NCI-H748 treated with DMSO at 0.1 percent for 48 hours (cell line): ENCODE measurements around the gene TMEM98.
A peak's percentile ranks its signal among the peaks of the same experiment; 100 is the strongest.
"Not testable (repeated sequence)": the region's sequence is repeated elsewhere in the genome, so short reads cannot be mapped to it uniquely, and the experiment has no call there.

Experiments used
- DNase-seq: peaks from one replicate; lab custom pipeline; 2025; lab: John Stamatoyannopoulos, UW

Gene TMEM98

GRCh38 chr17:32914181-32914580 is 13.8 kb upstream of the TMEM98 start:
- DNase-seq = no peak

- peak; percentile 2 for DNase-seq
These were observed 12.7 kb upstream of the TMEM98 start for GRCh38 chr17:32915245-32915644.

GRCh38 chr17:32916134-32916533 is 11.8 kb upstream of the TMEM98 start:
- DNase-seq = no peak

- no peak for DNase-seq
These were observed 10.9 kb upstream of the TMEM98 start for GRCh38 chr17:32917081-32917480.

GRCh38 chr17:32917842-32918241 is 10.1 kb upstream of the TMEM98 start:
- no peak for DNase-seq

GRCh38 chr17:32919876-32920275 is 8.1 kb upstream of the TMEM98 start:
- not testable (repeated sequence) for DNase-seq

GRCh38 chr17:32920293-32920692 is 7.7 kb upstream of the TMEM98 start:
- no peak for DNase-seq

GRCh38 chr17:32921017-32921416 is 6.9 kb upstream of the TMEM98 start:
- DNase-seq = no peak

GRCh38 chr17:32923905-32924304 is 4.0 kb upstream of the TMEM98 start:
- DNase-seq = not testable (repeated sequence)

GRCh38 chr17:32926183-32926582 is 1.8 kb upstream of the TMEM98 start:
- no peak for DNase-seq

GRCh38 chr17:32926789-32927188 is 1.2 kb upstream of the TMEM98 start:
- DNase-seq = not testable (repeated sequence)

GRCh38 chr17:32927201-32927723 is 691 bp upstream of the TMEM98 start:
- DNase-seq = no peak

GRCh38 chr17:32928586-32929535 is 908 bp downstream of the TMEM98 start:
- DNase-seq = no peak

GRCh38 chr17:32929588-32929987 is 1.6 kb downstream of the TMEM98 start:
- DNase-seq = no peak

GRCh38 chr17:32930512-32930911 is 2.6 kb downstream of the TMEM98 start:
- DNase-seq = no peak

- no peak for DNase-seq
These were observed 3.7 kb downstream of the TMEM98 start for GRCh38 chr17:32931686-32932085.

- no peak for DNase-seq
These were observed 5.9 kb downstream of the TMEM98 start for GRCh38 chr17:32933881-32934280.

GRCh38 chr17:32935726-32936125 is 7.8 kb downstream of the TMEM98 start:
- DNase-seq = no peak

- DNase-seq = no peak
These were observed 8.4 kb downstream of the TMEM98 start for GRCh38 chr17:32936186-32936893.

GRCh38 chr17:32936894-32937500 is 9.0 kb downstream of the TMEM98 start:
- DNase-seq = peak; percentile 60

GRCh38 chr17:32940706-32941390 is 12.9 kb downstream of the TMEM98 start:
- DNase-seq = no peak
